Measurements from ENCODE around the gene KCTD10. TPM values are rescaled to one million over a fixed set of nuclear protein-coding genes. Genes with fewer than 3 reads are reported as not detected.

Gene KCTD10
- total RNA-seq, 1 experiment from 2014 or later, result 71.3 TPM

GRCh38 chr12:109450980-109451379, 26.1 kb downstream of the KCTD10 start:
- no peak overlapping the region for H3K18ac ChIP-seq (ENCODE audit: insufficient read length, low read depth, low read length)
- no peak overlapping the region for H2BK5ac ChIP-seq (ENCODE audit: insufficient read length, low read length)
- no peaks in the 10 kb centered on the region for H3K79me1 ChIP-seq (ENCODE audit: insufficient read depth, low read depth, low read length, poor library complexity, severe bottlenecking)
- Mint-ChIP-seq H3K9me3 (no peaks in the 10 kb centered on the region), H3K27ac (peak overlapping the region in 1 of 3 experiments; percentile 77; a peak in 2 of 7 replicates), H3K27me3 (ENCODE audit: low read depth) (no peaks in the 10 kb centered on the region), H3K4me3 (no peak overlapping the region), H3K36me3 (ENCODE audit: insufficient read depth in 1 of 3, low read depth in 3 of 3) (peaks cover 36 to 91% (median 73%) of the 10 kb centered on the region in 3 experiments; a peak in 6 of 7 replicates), H3K4me1 (no peaks in the 10 kb centered on the region)
- H4K91ac ChIP-seq (ENCODE audit: insufficient read length, low read depth, low read length), result no peak overlapping the region
- H3K27me3 ChIP-seq (ENCODE audit: insufficient read depth, low read length), result no peaks in the 10 kb centered on the region
- H2BK15ac ChIP-seq (ENCODE audit: low read depth, low read length), result no peak overlapping the region
- no peak overlapping the region for H2BK12ac ChIP-seq (ENCODE audit: insufficient read length, low read depth, low read length)
- H3K56ac ChIP-seq (ENCODE audit: insufficient read length, low read depth, low read length), result no peak overlapping the region
- no peak overlapping the region for H3K9ac ChIP-seq (ENCODE audit: extremely low read depth, insufficient read length, low read length)
- H4K20me1 ChIP-seq (ENCODE audit: control insufficient read depth, insufficient read depth, insufficient read length), result no peaks in the 10 kb centered on the region
- H3K9me3 ChIP-seq (ENCODE audit: control insufficient read depth, low read depth, low read length), result no peaks in the 10 kb centered on the region
- H3K14ac ChIP-seq (ENCODE audit: insufficient read depth, low read length), result no peak overlapping the region
- no peak overlapping the region for H4K8ac ChIP-seq (replicated peaks; ENCODE audit: insufficient read length, low read depth, low read length)
- TF ChIP-seq CTCF (conservative IDR thresholded peaks at IDR 0.05), result no peak
- H3K4ac ChIP-seq (ENCODE audit: low read depth, low read length), result no peak overlapping the region
- no peak overlapping the region for H3K4me2 ChIP-seq (ENCODE audit: insufficient read depth, insufficient read length, low read length)
- H3K23ac ChIP-seq (ENCODE audit: insufficient read length, low read depth, low read length), result no peak overlapping the region
- no peak overlapping the region for H3K27ac ChIP-seq (ENCODE audit: insufficient read length, low read depth, low read length)
- H3K4me1 ChIP-seq (ENCODE audit: insufficient read depth, low read length), result no peaks in the 10 kb centered on the region
- H3T11ph ChIP-seq (ENCODE audit: low read length), result no peak overlapping the region
- no peak overlapping the region for H2BK120ac ChIP-seq (ENCODE audit: low read depth, low read length, poor library complexity, severe bottlenecking)
- no CpG with 5 or more reads among the region's 4 CpGs for WGBS (ENCODE audit: extremely low coverage, insufficient read length, low lambda C conversion rate)
- no peak overlapping the region for H2BK20ac ChIP-seq (ENCODE audit: low read depth, low read length, poor library complexity, severe bottlenecking)
- no peak overlapping the region for H2AFZ ChIP-seq (ENCODE audit: low read length)
- H2AK5ac ChIP-seq (ENCODE audit: insufficient read length, low read length), result no peak overlapping the region
- H4K5ac ChIP-seq (ENCODE audit: insufficient read length, low read depth, low read length), result no peak overlapping the region
- DNase-seq, result no peak
- no peaks in the 10 kb centered on the region for H3K23me2 ChIP-seq (ENCODE audit: insufficient read length, low read depth, low read length, poor library complexity, severe bottlenecking)
- H3K79me2 ChIP-seq (ENCODE audit: insufficient read depth, low read length), result no peaks in the 10 kb centered on the region
